Stimulated activated CD8-positive, alpha-beta memory T cell treated with anti-CD3 and anti-CD28 coated beads, Interleukin-4, amount 100 ng/mL, for 4 hours (primary cell): ENCODE measurements around the gene ATRN.
"Not testable (repeated sequence)": the region's sequence is repeated elsewhere in the genome, so short reads cannot be mapped to it uniquely, and the experiment has no call there.

Source experiments
- DNase-seq, 2 donors: peaks; one replicate each; pipeline ENCODE4 v3.0.0-alpha.2; 2020; ENCODE audit warnings: low read depth in 2 of 2, low spot score in 1 of 2

Gene ATRN

DNA sequence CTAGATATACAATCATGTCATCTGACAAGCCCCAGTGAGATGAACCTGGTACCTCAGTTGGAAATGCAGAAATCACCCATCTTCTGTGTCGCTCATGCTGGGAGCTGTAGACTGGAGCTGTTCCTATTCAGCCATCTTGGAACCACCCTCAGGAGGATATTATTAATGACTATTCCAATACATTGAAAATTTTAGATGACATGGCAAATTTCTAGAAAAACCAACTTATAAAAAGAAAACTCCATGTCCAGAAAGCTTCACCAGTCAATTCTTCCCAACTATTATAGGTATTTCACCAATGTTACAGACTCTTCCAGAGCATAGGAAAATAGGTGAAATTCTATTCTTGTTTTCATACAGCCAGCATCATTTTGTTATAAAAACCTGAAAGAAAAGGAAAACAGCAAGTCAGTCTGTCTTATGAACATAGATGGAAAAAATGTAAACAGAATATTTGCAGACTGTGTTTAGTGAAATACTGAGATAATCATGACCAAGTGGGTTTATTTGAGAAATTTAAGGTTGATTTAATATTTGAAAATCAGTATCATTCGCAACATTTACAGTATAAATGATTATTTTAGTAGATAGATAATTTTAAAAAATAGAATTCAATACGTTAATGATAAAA lies 43.3 kb downstream of the ATRN start:
- DNase-seq, result no peak

DNA sequence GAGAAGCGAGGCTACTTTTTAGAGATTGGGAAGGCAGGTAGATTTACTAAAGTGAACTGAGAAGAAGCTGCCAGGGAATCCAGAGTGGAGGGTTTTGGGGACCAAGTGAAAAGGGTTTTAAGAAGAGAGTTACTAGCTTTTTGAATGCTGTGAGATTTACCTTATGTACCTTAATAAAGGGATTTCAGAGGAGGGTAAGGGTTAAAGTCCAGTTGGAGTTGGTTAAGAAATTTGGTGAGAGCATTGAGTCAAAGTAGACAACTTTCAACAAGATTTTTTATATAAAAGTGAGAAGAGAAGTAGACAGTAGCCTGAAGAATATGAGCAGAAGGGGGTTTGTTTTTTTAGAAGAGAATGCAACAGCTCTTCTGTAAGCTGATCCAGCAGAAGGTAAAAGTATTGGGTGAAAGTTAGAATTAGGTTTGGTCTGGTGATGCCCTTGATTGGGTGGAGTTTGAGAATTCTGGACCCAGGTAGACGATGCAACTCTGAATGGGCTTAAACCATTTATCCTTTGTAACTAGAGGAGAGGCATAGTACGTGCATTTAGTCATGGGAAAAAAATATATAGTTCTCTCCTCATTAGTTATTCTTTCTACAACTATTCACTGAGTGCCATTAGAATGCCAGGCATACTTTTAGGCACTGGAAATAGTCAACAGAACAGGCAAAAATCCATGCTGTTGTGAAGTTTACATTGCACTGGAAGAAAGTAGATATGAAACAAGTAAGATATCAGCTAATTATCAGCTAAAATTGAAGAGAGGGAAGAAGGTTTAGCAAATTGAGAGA lies 44.8 kb downstream of the ATRN start:
- DNase-seq, result no peak

- no peak for DNase-seq
Observed at GRCh38 chr20:3521852-3522740, 51.3 kb downstream of the ATRN start.

DNA sequence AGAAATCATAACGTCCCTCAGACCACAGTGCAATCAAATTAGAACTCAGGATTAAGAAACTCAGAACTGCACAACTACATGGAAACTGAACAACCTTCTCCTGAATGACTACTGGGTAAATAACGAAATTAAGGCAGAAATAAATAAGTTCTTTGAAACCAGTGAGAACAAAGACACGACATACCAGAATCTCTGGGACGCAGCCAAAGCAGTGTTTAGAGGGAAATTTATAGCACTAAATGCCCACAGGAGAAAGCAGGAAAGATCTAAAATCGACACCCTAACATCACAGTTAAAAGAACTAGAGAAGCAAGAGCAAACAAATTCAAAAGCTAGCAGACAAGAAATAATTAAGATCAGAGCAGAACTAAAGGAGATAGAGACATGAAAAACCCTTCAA lies 53.9 kb downstream of the ATRN start:
- DNase-seq, result not testable (repeated sequence)

DNA sequence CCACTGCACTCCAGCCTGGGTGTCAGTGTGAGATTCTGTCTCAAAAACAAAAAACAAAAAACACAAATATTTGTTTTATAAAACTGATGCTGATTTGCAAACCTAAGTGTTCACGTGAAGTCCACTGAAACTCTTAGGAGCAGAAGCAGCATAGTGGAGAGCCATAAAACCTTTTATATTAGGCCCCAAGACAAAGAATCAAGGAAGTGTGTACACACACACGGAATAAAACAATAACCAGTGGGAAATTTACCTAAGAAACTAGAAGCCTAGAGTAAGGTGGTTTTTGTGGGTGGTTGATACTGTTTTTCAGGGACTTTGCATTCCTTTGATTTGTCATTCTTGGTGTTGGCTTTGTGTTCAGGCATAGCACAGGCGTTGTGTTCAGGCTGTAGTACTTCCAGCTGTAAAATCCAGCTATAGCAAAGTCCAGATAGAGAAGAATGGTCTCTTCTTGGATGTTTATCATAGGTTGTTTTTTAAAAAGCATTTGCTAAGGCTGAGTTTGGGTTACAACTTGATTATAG lies 61.3 kb downstream of the ATRN start:
- no peak for DNase-seq

DNA sequence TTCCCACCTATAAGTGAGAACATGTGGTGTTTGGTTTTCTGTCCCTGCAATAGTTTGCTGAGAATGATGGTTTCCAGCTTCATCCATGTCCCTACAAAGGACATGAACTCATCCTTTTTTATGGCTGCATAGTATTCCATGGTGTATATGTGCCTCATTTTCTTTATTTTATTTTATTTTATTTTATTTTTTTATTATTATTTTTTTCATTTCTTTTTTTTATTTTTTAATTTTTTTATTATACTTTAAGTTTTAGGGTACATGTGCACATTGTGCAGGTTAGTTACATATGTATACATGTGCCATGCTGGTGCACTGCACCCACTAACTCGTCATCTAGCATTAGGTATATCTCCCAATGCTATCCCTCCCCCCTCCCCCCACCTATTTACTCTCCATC lies 66.9 kb downstream of the ATRN start:
- DNase-seq, result not testable (repeated sequence)

- no peak for DNase-seq
Observed at GRCh38 chr20:3539311-3540107, 68.7 kb downstream of the ATRN start.

DNA sequence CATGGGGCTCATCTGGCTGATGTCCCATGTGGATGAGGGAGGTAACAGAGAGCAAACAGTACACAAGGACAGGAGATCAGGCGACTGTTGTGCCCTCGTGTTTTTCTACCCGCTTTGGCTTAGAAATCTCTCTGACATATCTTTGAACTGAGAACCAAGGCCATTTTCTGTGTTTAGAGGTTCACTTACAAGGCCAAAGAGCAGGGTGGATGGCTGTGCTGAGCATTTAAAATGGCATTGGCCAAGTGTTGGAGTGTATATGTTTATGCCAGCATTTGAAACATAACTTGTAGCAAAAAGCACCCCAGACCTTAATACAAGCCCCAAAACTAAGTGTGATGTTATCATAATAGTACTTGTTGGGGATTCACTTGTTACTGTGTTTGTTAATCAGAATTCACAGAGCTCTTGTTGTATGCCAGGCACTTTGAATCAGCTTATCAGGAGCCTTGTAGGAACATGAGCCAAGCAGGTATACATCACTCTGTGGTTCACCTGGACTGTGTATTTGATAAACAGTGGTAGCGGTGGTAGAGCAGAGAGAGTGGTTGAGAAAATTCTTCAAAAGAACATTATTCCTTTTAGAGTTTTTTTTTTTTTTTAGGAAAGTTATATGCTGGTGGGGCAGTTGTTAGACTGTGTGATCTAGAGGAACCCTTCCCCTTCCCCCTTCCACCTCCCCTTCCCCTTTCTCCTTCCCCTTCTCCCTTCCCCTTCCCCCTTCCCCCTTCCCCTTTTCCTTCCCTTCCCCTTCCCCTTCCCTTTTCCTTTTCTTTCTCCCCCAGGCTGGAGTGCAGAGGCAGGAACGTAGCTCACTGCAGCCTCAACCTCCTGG lies 71.3 kb downstream of the ATRN start:
- DNase-seq, result no peak

GRCh38 chr20:3543901-3544507 lies 73.2 kb downstream of the ATRN start:
- no peak for DNase-seq

GRCh38 chr20:3545401-3545925 lies 74.6 kb downstream of the ATRN start:
- DNase-seq, result no peak

DNA sequence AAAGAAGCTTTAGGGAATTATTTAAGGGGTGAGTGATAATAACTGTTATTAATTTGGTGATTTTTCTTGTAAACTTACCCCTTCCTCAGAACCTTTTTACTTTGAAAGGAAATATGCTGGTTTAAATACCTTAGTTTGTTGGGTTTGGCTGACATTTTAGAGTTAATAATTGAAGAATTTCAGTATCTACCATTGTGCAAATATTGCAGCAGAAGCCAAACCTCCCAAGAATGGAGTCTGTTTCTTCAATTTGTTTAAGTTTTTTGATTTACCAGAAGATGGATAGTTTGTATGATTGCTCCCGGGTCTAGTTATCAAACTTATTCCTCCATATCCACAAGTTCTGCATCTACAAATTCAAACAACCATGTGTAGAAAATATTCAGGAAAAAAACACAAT lies 77.1 kb downstream of the ATRN start:
- no peak for DNase-seq

DNA sequence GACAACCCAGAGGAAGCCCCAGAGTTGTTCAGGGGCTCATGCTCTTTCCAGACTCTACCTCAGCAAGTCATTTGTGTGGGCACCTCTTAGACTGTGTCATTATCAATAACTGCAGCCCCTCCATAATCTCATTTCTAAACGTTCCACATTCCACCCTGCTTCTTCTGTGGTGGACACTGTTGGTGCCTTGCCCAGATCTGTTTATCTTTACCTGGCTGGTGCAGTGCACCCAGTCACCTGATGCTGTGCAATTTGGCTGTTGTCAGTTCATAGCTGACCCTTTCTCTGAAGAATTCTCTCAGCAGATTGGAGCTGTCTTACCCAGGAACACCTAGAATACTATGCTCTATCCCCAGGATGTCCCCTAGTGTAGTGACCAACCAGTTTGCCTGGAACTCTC lies 80.0 kb downstream of the ATRN start:
- DNase-seq, result no peak

- no peak for DNase-seq
Observed at GRCh38 chr20:3551681-3552434, 81.0 kb downstream of the ATRN start.

GRCh38 chr20:3553663-3554062 lies 82.8 kb downstream of the ATRN start:
- DNase-seq, result no peak

- no peak for DNase-seq
Observed at GRCh38 chr20:3557237-3557785, 86.5 kb downstream of the ATRN start.

DNA sequence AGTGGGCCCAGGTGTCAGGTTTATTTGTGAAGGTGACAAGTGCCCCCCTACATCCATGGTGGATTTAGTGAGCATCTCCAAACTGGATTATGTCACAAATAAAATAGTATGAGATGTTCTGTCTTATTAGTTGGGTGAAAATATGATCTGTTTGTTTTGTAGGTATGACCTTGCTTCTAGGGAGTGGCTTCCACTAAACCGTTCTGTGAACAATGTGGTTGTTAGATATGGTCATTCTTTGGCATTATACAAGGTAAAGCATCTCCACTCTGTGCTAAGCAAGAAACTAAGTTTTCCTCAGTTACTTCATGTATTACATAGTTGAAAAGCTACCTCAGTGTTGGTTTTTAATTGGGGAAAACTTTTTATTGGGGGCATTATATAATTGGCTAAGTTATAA lies 88.4 kb downstream of the ATRN start:
- no peak for DNase-seq

DNA sequence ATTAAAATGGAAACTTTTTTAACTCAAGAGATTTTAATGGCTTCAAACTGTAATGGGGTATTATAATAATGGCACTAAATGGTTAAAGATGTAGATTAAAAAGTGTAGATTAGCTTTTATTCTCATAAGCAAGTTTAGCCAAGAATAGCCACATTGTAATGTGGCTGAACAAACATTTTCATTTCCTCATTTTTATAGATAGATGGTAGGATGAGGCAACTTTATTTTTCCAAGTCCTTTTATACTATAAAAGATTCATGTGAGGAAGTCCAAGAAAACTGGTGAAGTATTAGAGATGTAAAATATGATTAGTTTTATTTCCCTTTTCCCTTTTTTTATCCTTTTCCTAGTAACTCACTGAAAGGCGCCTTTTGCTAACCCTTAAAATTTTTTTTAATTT lies 88.8 kb downstream of the ATRN start:
- no peak for DNase-seq

DNA sequence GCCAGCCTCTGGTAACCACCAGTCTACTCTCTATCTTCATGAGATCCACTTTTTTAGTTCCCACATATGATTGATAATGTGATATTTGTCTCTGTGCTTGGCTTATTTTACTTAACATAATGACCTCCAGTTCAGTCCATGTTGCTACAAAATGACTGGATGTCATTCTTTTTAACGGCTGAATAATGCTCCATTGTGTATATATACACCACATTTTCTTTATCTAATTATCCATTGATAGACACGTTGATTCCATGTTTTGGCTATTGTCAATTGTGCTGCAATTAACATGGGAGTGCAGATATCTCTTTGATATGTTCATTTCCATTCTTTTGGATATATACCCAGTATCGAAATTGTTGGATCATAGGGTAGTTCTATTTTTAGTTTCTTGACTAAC lies 89.3 kb downstream of the ATRN start:
- DNase-seq, result no peak
